Osteocyte (in vitro differentiated cells): ENCODE data around the gene ZNF408. TPM values are rescaled to one million over a fixed set of nuclear protein-coding genes. Genes with fewer than 3 reads are reported as not detected.

Experiments
- DNase-seq: peaks from one replicate; pipeline ENCODE4 v3.0.0; 2021; ENCODE audit warnings: mixed read lengths; ENCODE audit not compliant: unreplicated experiment; ENCODE audit errors: extremely low spot score
- H3K27ac Mint-ChIP-seq: one replicate; pipeline ENCODE4 v1.8.0; 2021; ENCODE audit warnings: mild to moderate bottlenecking, mixed read lengths; ENCODE audit not compliant: unreplicated experiment
- H3K27me3 Mint-ChIP-seq: one replicate; pipeline ENCODE4 v1.8.0; 2021; ENCODE audit warnings: mixed read lengths; ENCODE audit not compliant: unreplicated experiment
- H3K36me3 Mint-ChIP-seq: one replicate; pipeline ENCODE4 v1.8.0; 2021; ENCODE audit warnings: mixed read lengths; ENCODE audit not compliant: unreplicated experiment
- H3K4me1 Mint-ChIP-seq: one replicate; pipeline ENCODE4 v1.8.0; 2021; ENCODE audit warnings: mixed read lengths; ENCODE audit not compliant: unreplicated experiment
- H3K4me3 Mint-ChIP-seq: one replicate; pipeline ENCODE4 v1.8.0; 2021; ENCODE audit warnings: mild to moderate bottlenecking, moderate library complexity, mixed read lengths; ENCODE audit not compliant: unreplicated experiment
- H3K9me3 Mint-ChIP-seq: one replicate; pipeline ENCODE4 v1.8.0; 2021; ENCODE audit warnings: mixed read lengths; ENCODE audit not compliant: unreplicated experiment
- total RNA-seq: library from RNA; stranded (reverse); gene quantifications from 2 replicates; pipeline ENCODE4 v1.2.1, GENCODE V29; 2021
- TF ChIP-seq, protein P1 (sequence below): fragments of 200-600 bp; sonication (generic); IDR thresholded peaks from 2 replicates; pipeline ENCODE4 v1.5.0; 2021; ENCODE audit warnings: antibody characterized with exemption, mild to moderate bottlenecking, moderate library complexity

ZNF408 gene
- total RNA-seq, 1 donor from 2014 or later: 11.2 TPM

DNA sequence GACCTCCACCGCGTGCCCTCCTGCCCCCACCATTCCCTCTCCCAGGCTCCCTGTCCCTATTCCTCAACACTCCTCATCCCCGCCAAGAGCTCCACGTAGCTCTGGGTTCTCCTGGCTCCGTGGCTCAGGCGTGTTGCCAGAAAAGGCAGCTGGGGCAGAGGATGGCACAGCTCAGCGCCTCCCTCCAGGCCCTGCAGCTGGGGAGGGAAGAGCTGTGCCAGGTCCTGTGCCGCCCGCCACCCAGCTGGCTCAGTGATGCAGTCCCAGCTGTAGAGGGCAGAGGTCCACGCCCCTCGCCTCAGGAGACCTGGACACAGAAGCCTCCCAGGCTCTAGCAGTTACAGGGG lies 4.6 kb upstream of the ZNF408 start:
- peaks cover 13% of the 10 kb centered on the region for H3K36me3 Mint-ChIP-seq
- TF ChIP-seq, protein P1, sequence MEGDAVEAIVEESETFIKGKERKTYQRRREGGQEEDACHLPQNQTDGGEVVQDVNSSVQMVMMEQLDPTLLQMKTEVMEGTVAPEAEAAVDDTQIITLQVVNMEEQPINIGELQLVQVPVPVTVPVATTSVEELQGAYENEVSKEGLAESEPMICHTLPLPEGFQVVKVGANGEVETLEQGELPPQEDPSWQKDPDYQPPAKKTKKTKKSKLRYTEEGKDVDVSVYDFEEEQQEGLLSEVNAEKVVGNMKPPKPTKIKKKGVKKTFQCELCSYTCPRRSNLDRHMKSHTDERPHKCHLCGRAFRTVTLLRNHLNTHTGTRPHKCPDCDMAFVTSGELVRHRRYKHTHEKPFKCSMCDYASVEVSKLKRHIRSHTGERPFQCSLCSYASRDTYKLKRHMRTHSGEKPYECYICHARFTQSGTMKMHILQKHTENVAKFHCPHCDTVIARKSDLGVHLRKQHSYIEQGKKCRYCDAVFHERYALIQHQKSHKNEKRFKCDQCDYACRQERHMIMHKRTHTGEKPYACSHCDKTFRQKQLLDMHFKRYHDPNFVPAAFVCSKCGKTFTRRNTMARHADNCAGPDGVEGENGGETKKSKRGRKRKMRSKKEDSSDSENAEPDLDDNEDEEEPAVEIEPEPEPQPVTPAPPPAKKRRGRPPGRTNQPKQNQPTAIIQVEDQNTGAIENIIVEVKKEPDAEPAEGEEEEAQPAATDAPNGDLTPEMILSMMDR: no peak
- H3K4me1 Mint-ChIP-seq: peaks cover 52% of the 10 kb centered on the region
- no peaks in the 10 kb centered on the region for H3K9me3 Mint-ChIP-seq
- no peaks in the 10 kb centered on the region for H3K27me3 Mint-ChIP-seq
- no peak overlapping the region for H3K4me3 Mint-ChIP-seq
- H3K27ac Mint-ChIP-seq: peak overlapping the region; percentile 64
- DNase-seq: no peak

DNA sequence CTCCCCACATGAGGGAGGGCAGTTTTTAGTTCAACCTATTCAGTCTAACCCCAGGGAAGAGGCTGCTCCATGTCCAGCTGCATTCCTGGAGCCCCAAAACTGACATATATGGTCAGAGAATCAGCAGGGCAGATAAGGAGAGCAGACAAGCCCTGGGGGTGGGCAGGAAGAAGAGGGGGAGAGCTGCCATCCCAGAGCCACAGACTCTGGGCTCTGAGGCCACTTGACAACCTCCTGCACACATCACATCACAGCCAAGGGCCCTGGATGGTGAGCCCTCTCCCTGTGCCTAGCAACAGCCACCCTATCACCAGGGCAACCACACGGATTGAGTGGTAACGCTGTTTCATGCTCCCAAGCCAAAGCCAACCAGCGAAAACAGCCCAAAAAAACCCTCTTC lies 3.5 kb upstream of the ZNF408 start:
- Mint-ChIP-seq H3K36me3 (peaks cover 13% of the 10 kb centered on the region), H3K4me3 (peak overlapping the region; percentile 44), H3K4me1 (peaks cover 61% of the 10 kb centered on the region), H3K27me3 (no peaks in the 10 kb centered on the region), H3K9me3 (no peaks in the 10 kb centered on the region), H3K27ac (peak overlapping the region; percentile 88)
- DNase-seq: no peak
- TF ChIP-seq, protein P1: no peak

DNA sequence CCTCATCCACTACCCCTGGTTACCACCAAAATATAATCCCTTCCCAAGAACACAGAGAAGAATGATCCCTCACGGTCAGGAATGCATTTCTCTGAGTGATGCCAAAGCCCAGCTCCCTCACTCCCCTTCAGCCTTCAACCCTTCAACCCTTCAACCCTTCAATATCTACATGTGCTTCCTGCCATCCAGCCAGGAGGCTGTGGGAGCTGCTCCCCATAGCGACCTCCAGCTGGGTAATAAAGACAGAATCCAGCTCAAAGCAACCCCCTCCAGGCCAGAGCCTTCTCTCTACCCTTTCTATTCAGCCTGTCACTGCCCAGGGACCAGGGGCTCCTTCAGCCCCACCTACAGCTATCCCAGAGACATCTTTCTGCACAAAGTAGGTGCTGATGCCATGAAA lies 3.1 kb upstream of the ZNF408 start:
- TF ChIP-seq, protein P1: no peak
- DNase-seq: no peak
- Mint-ChIP-seq H3K27ac (peak overlapping the region; percentile 88), H3K27me3 (no peaks in the 10 kb centered on the region), H3K9me3 (no peaks in the 10 kb centered on the region), H3K36me3 (peaks cover 16% of the 10 kb centered on the region), H3K4me1 (peaks cover 66% of the 10 kb centered on the region), H3K4me3 (peak overlapping the region; percentile 44)

DNA sequence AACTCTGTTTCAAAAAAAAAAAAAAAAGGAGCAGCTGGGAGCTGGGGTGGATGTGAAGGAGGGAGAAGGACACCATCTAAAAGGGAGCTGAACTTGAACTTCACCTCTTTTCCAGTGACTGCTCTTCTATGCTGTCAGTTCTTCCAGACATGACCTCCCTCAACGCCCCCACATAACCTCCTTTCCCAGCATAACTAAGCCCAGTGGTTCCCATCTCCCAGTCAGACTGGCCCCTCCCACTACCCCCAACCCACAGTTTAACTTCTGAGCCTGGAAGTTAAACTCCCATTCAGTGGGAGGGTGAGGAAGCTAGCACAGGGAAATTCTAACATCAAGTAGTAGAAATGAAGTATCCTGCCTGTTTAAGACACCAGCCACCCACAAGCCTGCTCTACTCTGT lies 2.2 kb upstream of the ZNF408 start:
- TF ChIP-seq, protein P1: no peak
- H3K4me3 Mint-ChIP-seq: peak overlapping the region; percentile 94
- H3K27me3 Mint-ChIP-seq: no peaks in the 10 kb centered on the region
- no peak for DNase-seq
- no peaks in the 10 kb centered on the region for H3K9me3 Mint-ChIP-seq
- peak overlapping the region; percentile 64 for H3K27ac Mint-ChIP-seq
- peaks cover 21% of the 10 kb centered on the region for H3K36me3 Mint-ChIP-seq
- H3K4me1 Mint-ChIP-seq: peaks cover 66% of the 10 kb centered on the region

DNA sequence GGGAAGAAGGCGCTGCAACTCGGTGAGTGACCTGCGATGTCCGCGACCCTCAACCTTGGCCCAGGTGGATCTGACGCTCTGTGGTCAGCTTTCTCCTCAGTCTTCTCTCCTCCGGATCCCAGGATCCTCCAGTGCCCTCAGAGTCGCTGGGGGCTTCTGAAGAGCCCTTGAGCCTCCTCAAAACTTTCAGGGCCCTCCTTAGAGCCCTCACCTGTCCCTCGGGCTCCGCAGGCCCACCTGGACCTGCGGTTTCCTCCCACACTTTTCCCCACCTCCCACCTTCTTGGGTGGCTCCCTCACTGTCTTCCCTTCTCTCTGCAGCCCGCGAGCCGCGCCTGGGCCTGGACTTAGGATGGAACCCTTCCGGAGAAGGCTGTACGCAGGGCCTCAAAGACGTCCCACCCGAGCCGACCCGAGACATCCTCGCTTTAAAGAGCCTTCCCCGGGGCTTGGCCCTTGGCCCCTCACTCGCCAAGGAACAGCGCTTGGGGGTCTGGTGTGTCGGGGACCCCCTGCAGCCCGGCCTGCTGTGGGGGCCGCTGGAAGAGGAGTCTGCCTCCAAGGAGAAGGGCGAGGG lies 335 bp downstream of the ZNF408 start:
- no peak for DNase-seq
- Mint-ChIP-seq H3K36me3 (peaks cover 14% of the 10 kb centered on the region), H3K4me1 (peaks cover 53% of the 10 kb centered on the region), H3K27ac (peak overlapping the region; percentile 99), H3K9me3 (no peaks in the 10 kb centered on the region), H3K27me3 (no peaks in the 10 kb centered on the region), H3K4me3 (peak overlapping the region; percentile 94)
- TF ChIP-seq, protein P1: no peak
